Thyroid gland (tissue), 4 donors: ENCODE results near the gene MXD4. TPM values are rescaled to one million over a fixed set of nuclear protein-coding genes. Genes with fewer than 3 reads are reported as not detected.
"Not testable (repeated sequence)": the region's sequence is repeated elsewhere in the genome, so short reads cannot be mapped to it uniquely, and the experiment has no call there.

Experiments used
- DNase-seq, 2 donors: peaks; one replicate each; pipeline ENCODE4 v3.0.0-alpha.2; 2019
- H3K27ac ChIP-seq, 3 donors: fragments of 200-600 bp; sonication (generic); 1 replicate in 2 of 3; 2 replicates in 1 of 3; pipeline ENCODE4 v1.5.1; 2016 to 2019; ENCODE audit warnings: mild to moderate bottlenecking in 1 of 3, moderate library complexity in 1 of 3
- H3K27me3 ChIP-seq: fragments of 200-600 bp; sonication (generic); one replicate; pipeline ENCODE4 v1.5.1; 2019
- H3K36me3 ChIP-seq, 2 donors: fragments of 200-600 bp; sonication (generic); one replicate each; pipeline ENCODE4 v1.5.1; 2016 to 2019
- H3K4me1 ChIP-seq, 2 donors: fragments of 200-600 bp; sonication (generic); one replicate each; pipeline ENCODE4 v1.5.1; 2017 to 2019
- H3K4me3 ChIP-seq, 3 donors: fragments of 200-600 bp; sonication (generic); replicated peaks in 1 of 3; 1 replicate in 2 of 3; 2 replicates in 1 of 3; pipeline ENCODE4 v1.5.1; 2016; ENCODE audit warnings: mild to moderate bottlenecking in 1 of 3
- H3K9me3 ChIP-seq: fragments of 200-600 bp; sonication (generic); one replicate; pipeline ENCODE4 v1.5.1; 2017
- POLR2A ChIP-seq, 2 donors: fragments of 450-650 bp; IDR thresholded peaks; one replicate each; pipeline ENCODE4 v1.6.1; 2017; ENCODE audit warnings: antibody characterized with exemption in 2 of 2, mild to moderate bottlenecking in 2 of 2, moderate library complexity in 1 of 2
- WGBS, 2 donors: methylation state at CpG; one replicate each; pipeline ENCODE4 v1.1.5; 2017; 5-methylcytosine and 5-hydroxymethylcytosine counted together
- intact Hi-C: fragments of 100-400 bp; cut with DNase I; formaldehyde crosslinking; loops from one replicate; pipeline ENCODE4 v1.15.1; 2023
- small RNA-seq: library from RNA; depleted of rRNA; stranded (forward); fragments of <200 nt; gene quantifications from one replicate; pipeline ENCODE3, GENCODE V24; 2016
- total RNA-seq, 4 donors: library from RNA; depleted of rRNA; stranded (reverse); fragments of >200 nt; gene quantifications; one replicate each; pipeline ENCODE4 v1.2.3, GENCODE V29; 2016
- TF ChIP-seq, protein P1 (sequence below), 6 experiments: fragments of 200-600 bp in 3 of 6; fragments of 450-650 bp in 3 of 6; sonication (generic) in 3 of 6; IDR thresholded peaks; one replicate each; pipeline ENCODE4 v1.5.1; 2016 to 2019; ENCODE audit warnings: antibody characterized with exemption in 6 of 6, mild to moderate bottlenecking in 2 of 6, inconsistent platforms in 1 of 6, moderate library complexity in 1 of 6

The MXD4 gene
- total RNA-seq, 4 donors from 2014 or later = 48.1 to 102 (median 61.9) TPM

- H3K4me1 ChIP-seq = peaks cover 0 to 4% of the 10 kb centered on the region in 2 donors
- no peak overlapping the region for H3K4me3 ChIP-seq
- 89 to 100% methylated on average over 1 of the region's 1 CpG for WGBS, 2 donors
- H3K9me3 ChIP-seq = no peaks in the 10 kb centered on the region
- DNase-seq = no peak
- intact Hi-C loops = no loop called here
- H3K36me3 ChIP-seq = no peaks in the 10 kb centered on the region
- no peaks in the 10 kb centered on the region for H3K27me3 ChIP-seq
- TF ChIP-seq POLR2A (IDR thresholded peaks at IDR 0.05) = no peak
- TF ChIP-seq, protein P1, sequence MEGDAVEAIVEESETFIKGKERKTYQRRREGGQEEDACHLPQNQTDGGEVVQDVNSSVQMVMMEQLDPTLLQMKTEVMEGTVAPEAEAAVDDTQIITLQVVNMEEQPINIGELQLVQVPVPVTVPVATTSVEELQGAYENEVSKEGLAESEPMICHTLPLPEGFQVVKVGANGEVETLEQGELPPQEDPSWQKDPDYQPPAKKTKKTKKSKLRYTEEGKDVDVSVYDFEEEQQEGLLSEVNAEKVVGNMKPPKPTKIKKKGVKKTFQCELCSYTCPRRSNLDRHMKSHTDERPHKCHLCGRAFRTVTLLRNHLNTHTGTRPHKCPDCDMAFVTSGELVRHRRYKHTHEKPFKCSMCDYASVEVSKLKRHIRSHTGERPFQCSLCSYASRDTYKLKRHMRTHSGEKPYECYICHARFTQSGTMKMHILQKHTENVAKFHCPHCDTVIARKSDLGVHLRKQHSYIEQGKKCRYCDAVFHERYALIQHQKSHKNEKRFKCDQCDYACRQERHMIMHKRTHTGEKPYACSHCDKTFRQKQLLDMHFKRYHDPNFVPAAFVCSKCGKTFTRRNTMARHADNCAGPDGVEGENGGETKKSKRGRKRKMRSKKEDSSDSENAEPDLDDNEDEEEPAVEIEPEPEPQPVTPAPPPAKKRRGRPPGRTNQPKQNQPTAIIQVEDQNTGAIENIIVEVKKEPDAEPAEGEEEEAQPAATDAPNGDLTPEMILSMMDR (IDR thresholded peaks at IDR 0.05) = no peak
- no peak overlapping the region for H3K27ac ChIP-seq
Observed at GRCh38 chr4:2218436-2218835, 43.5 kb downstream of the MXD4 start.

- intact Hi-C loops = no loop called here
- H3K36me3 ChIP-seq = no peaks in the 10 kb centered on the region
- no peaks in the 10 kb centered on the region for H3K9me3 ChIP-seq
- H3K27me3 ChIP-seq = no peaks in the 10 kb centered on the region
- no peak for DNase-seq
- H3K4me1 ChIP-seq = peaks cover 0 to 4% of the 10 kb centered on the region in 2 donors
- TF ChIP-seq, protein P1 (IDR thresholded peaks at IDR 0.05) = no peak
- no peak for TF ChIP-seq POLR2A (IDR thresholded peaks at IDR 0.05)
- WGBS, 2 donors = 77 to 84% methylated on average over 3 of the region's 3 CpGs
- H3K27ac ChIP-seq = no peak overlapping the region
- no peak overlapping the region for H3K4me3 ChIP-seq
Observed at GRCh38 chr4:2217726-2218125, 44.2 kb downstream of the MXD4 start.

GRCh38 chr4:2212831-2213230, 49.1 kb downstream of the MXD4 start:
- WGBS, 2 donors = 84 to 89% methylated on average over 1 of the region's 1 CpG
- intact Hi-C loops = no loop called here
- H3K27ac ChIP-seq = no peak overlapping the region
- no peaks in the 10 kb centered on the region for H3K9me3 ChIP-seq
- no peak for TF ChIP-seq POLR2A (IDR thresholded peaks at IDR 0.05)
- H3K4me3 ChIP-seq = no peak overlapping the region
- no peaks in the 10 kb centered on the region for H3K27me3 ChIP-seq
- DNase-seq = no peak
- no peaks in the 10 kb centered on the region for H3K36me3 ChIP-seq
- no peaks in the 10 kb centered on the region for H3K4me1 ChIP-seq

DNA sequence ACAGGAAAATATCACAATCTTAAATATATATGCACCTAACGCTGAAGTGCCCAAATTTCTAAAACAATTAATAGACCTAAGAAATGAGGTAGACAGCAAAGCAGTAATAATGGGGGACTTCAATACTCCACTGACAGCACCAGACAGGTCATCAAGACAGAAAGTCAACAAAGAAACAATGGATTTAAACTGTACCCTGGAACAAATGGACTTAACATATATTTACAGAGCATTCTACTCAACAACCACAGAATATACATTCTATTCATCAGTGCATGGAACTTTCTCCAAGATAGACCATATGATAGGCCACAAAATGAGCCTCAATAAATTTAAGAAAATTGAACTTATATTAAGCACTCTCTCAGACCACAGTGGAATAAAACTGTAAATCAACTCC, 59.1 kb downstream of the MXD4 start:
- H3K27me3 ChIP-seq, intact Hi-C loops, DNase-seq, H3K27ac ChIP-seq, H3K4me3 ChIP-seq, H3K9me3 ChIP-seq, H3K36me3 ChIP-seq, H3K4me1 ChIP-seq: not testable (repeated sequence)
- WGBS, 2 donors = 98 to 100% methylated on average over 1 of the region's 1 CpG

Small RNA genes within 50 kb of the gene (small RNA-seq; reads per million reads assigned to genes)
- gene COX6B1P5 = not detected

Other genes with a start within 250 kb of the MXD4 start
- 1 to 10 TPM; 1.3 to 1.8 (median 1.5) TPM for gene NAT8L, start 202.8 kb downstream of the MXD4 start, total RNA-seq
- 10 to 100 TPM; 13.0 to 30.0 (median 17.0) TPM for gene HAUS3, start 20.0 kb downstream of the MXD4 start, total RNA-seq
- gene POLN, start 20.0 kb downstream of the MXD4 start, total RNA-seq = 1 to 10 TPM; 1.5 to 5.4 (median 3.0) TPM
- 10 to 100 TPM in 3 of 4 donors, 1 to 10 TPM in 1; 8.9 to 19.1 (median 16.4) TPM for gene ZFYVE28, start 156.5 kb upstream of the MXD4 start, total RNA-seq
- gene CFAP99, start 156.8 kb upstream of the MXD4 start, total RNA-seq = 1 to 10 TPM in 2 of 4 donors, under 1 TPM in 1, not detected in 1; 0.27 to 1.9 (median 1.1) TPM
- 10 to 100 TPM; 32.8 to 52.0 (median 43.0) TPM for gene RNF4, start 207.0 kb upstream of the MXD4 start, total RNA-seq